Effector CD4-positive, alpha-beta T cell (primary cell): ENCODE results near the gene UBE2QL1.

Experiments
- DNase-seq: peaks from one replicate; pipeline ENCODE4 v3.0.0-alpha.2; 2020

The UBE2QL1 gene

DNA sequence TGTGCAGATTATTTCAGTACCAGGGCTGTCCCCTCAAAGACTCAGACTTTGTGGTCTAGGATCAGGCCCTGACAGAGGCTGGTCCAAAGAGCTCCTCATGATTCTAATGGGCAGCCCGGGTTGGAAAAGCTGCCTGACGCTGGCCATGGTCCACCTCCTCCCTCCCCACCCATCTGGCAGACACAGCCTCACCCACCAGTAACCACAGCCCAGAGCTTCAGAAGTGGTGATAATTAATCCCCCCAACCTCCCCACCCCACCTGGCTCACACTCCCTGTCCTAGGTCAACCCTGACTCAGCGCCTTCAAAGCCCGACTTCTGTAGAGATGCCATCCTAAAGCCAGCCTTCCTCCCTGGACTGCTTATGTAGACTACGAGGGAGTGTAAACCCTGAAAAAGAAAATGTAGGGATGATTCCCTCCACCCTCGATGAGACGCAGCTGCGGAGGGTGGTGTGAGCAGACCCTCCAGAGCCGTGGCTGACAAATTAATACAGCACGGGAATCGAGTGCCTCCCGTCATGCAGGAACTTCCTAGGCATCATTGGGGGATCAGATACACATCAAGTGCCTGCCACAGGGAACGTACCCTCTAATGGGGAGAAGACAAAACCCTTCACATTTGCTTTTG lies 7.0 kb downstream of the UBE2QL1 start:
- DNase-seq = no peak

DNA sequence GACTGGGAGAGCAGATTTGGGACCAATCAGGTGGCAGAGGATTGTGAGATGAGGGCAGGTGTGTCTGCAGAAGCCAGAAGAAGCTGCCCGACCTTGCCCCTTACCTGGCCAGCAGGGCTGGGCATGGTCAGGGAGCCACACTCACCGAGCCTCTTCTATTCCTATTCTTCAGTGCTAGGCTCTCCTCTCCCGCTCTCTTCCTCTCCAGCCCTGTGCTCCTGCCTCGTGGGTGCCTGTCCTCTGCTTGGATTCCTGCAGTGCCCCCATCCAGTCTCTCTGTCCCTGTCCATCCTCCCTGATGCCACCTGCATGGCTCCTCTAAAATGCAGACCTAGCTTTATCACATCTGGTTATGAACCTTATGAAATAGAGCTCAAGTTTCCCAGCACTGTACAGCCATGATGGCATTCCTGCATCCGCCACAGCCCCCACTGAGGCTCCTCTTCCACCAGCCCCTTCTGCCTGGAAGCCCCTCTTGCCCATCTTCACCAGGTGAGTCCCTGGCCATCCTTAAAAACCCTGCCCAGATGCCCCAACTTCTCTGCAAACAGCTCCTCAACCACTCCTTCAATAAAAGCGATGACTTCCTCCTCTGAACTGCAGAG lies 8.2 kb downstream of the UBE2QL1 start:
- no peak for DNase-seq

GRCh38 chr5:6457592-6457991 lies 8.9 kb downstream of the UBE2QL1 start:
- no peak for DNase-seq

DNA sequence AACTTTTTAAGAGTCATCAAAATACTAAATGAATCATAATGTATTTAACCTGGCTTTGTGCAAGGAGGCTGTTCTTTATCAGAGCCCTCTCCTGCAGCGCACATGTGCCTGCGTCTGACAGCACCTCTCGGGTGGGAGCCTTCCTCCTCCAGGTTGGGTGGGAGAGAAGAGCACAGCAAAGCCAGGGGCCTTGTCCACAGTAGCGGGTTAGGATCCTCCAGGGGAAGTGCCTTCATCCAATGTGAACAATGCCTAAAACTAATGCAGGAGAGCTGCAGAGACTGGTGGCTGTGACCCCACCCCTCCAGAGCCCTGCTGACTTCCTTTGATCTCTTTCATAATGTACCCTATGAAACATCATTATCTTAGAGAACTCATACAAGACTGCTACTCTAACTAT lies 10.2 kb downstream of the UBE2QL1 start:
- no peak for DNase-seq

GRCh38 chr5:6459896-6460295 lies 11.2 kb downstream of the UBE2QL1 start:
- no peak for DNase-seq

DNA sequence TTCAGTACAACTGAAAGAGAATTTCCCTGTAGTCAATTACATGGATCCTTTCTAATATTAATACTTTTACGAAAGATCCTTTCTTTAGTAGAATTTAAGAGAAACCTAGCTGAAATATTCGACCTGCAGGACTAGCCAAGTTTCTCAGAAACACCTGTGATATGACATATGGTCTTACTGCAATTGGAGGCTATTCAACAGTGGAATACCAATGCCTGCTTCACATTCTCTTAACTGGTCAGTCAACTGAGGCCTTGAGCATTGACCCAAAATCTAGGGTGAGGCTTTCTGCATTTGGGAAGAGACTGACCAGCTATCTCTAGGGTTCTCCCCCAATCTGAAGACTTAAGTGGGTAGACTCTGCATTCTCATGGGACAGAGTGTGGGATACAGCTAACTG lies 12.3 kb downstream of the UBE2QL1 start:
- DNase-seq = no peak

GRCh38 chr5:6461793-6462650 lies 13.4 kb downstream of the UBE2QL1 start:
- DNase-seq = no peak

GRCh38 chr5:6462671-6463070 lies 14.0 kb downstream of the UBE2QL1 start:
- no peak for DNase-seq

GRCh38 chr5:6464441-6464840 lies 15.8 kb downstream of the UBE2QL1 start:
- no peak for DNase-seq

DNA sequence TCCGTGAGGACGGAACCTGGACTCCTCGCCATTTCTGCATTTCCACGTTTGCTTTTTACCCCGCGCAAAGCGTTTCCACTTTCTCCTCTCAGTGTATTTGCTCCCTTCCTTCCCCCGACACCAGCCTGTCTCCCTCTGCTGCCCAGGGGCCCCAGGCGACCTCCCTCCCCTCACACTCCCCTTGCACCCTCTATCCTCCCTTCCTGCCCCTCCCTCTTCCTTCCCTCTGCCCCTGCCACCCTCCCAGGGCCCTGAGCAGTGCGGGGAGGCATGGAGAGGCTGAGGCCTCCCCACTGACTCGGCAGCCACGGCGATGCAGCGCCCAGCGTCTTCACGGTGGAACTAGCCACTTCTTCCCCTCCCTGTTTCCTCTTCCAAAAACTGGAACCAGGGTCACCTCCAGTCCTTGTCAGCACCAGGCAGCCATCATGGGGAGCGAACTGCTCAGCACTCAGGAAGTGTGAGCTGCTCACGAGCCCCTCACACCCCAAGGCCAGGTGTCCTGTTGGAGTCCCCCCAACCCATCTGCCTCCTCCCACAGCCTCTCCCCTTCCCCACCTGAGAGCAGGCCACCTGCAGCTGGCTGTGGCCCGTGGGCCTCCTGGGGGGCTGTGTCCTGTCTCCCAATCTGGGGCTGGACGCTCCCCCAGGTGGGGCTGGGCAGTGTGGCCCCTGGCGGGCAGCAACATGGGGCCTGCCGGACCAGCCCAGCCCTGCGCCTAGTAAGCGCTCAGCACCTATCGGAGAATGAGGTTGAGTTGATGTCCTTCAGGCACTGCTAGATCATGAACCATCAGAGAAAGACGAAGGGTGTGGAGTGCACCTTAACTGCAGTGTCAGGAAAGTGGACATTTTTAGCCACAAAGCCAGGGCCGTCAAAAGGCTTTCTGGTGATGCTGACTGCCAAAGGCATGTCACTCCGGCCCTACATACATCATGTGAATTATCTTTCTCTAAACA lies 17.5 kb downstream of the UBE2QL1 start:
- DNase-seq = no peak

- DNase-seq = no peak
Measured at GRCh38 chr5:6466975-6467567, 18.4 kb downstream of the UBE2QL1 start.

- no peak for DNase-seq
Measured at GRCh38 chr5:6467591-6467990, 18.9 kb downstream of the UBE2QL1 start.

- DNase-seq = no peak
Measured at GRCh38 chr5:6468104-6468503, 19.4 kb downstream of the UBE2QL1 start.

GRCh38 chr5:6468870-6469269 lies 20.2 kb downstream of the UBE2QL1 start:
- no peak for DNase-seq

DNA sequence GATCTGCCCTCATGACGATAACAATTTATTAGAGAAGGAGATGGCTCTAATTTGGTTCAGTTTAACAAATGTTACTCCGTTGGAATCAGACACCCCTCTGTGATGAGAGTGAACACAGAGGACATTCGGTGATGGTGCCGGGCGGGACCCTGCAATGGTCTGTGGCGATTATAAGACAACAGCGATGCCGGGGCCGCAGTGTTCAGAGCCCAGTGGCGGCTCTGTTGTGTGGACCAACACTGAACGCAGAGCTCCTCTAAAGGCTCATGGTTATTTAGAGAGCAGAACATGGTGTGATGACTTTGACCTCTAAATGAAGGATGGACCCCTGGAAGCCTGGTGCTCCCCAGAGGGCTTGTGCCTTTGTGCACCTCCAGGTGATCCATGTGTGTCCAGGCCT lies 21.2 kb downstream of the UBE2QL1 start:
- DNase-seq = no peak

GRCh38 chr5:6470672-6471071 lies 22.0 kb downstream of the UBE2QL1 start:
- no peak for DNase-seq

GRCh38 chr5:6471252-6471651 lies 22.6 kb downstream of the UBE2QL1 start:
- no peak for DNase-seq

- no peak for DNase-seq
Measured at GRCh38 chr5:6472792-6473191, 24.1 kb downstream of the UBE2QL1 start.

- DNase-seq = no peak
Measured at GRCh38 chr5:6473284-6473683, 24.6 kb downstream of the UBE2QL1 start.

GRCh38 chr5:6475626-6476312 lies 27.1 kb downstream of the UBE2QL1 start:
- DNase-seq = no peak

DNA sequence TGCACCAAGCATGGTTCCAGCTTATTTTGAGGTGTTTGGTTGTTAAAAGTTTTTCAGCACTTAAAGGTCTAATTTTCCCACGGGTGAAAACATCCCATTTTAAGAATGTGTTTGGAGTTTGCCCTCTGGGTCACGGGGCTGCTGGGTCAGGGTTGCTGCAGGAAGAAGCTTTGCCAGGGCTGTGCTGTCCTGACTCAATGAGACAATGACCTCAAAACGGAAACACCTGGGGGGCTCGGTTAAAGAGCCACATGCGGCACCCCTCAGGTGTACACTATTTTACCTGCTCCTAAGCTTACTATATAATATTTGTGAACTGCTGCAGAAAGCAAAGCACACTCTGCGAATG lies 27.6 kb downstream of the UBE2QL1 start:
- DNase-seq = no peak

GRCh38 chr5:6478793-6479192 lies 30.1 kb downstream of the UBE2QL1 start:
- DNase-seq = no peak
